LoVo (cell line): ENCODE data around the gene GTF3C5.
"Not testable (repeated sequence)": the region's sequence is repeated elsewhere in the genome, so short reads cannot be mapped to it uniquely, and the experiment has no call there.

Experiments used
- DNase-seq: peaks from one replicate; pipeline ENCODE4 v3.0.0-alpha.2; 2016; ENCODE audit warnings: low spot score

Gene GTF3C5

GRCh38 chr9:133030317-133031129, at the start of gene GTF3C5:
Gene GTF3C5, plus strand, starts transcription at chr9:133030997. Its CDS starts 15 bp downstream, at chr9:133031012.
- peak; percentile 98 for DNase-seq

- no peak for DNase-seq
Measured at GRCh38 chr9:132982458-132982857, 48.3 kb upstream of the GTF3C5 start.

GRCh38 chr9:132983491-132984201, 47.2 kb upstream of the GTF3C5 start:
- no peak for DNase-seq

- DNase-seq, result no peak
Measured at GRCh38 chr9:132984202-132985070, 46.4 kb upstream of the GTF3C5 start.

- DNase-seq, result no peak
Measured at GRCh38 chr9:132985071-132985350, 45.8 kb upstream of the GTF3C5 start.

GRCh38 chr9:132985489-132985888, 45.3 kb upstream of the GTF3C5 start:
- DNase-seq, result no peak

- DNase-seq, result no peak
Measured at GRCh38 chr9:132986114-132986513, 44.7 kb upstream of the GTF3C5 start.

- no peak for DNase-seq
Measured at GRCh38 chr9:132986640-132987620, 43.9 kb upstream of the GTF3C5 start.

GRCh38 chr9:132988244-132989013, 42.4 kb upstream of the GTF3C5 start:
- DNase-seq, result no peak

- DNase-seq, result no peak
Measured at GRCh38 chr9:132989014-132989310, 41.8 kb upstream of the GTF3C5 start.

GRCh38 chr9:132989414-132989996, 41.3 kb upstream of the GTF3C5 start:
- DNase-seq, result no peak

- not testable (repeated sequence) for DNase-seq
Measured at GRCh38 chr9:132989998-132990557, 40.7 kb upstream of the GTF3C5 start.

GRCh38 chr9:132990781-132991180, 40.0 kb upstream of the GTF3C5 start:
- DNase-seq, result no peak

GRCh38 chr9:132991351-132992300, 39.2 kb upstream of the GTF3C5 start:
- DNase-seq, result no peak

- DNase-seq, result no peak
Measured at GRCh38 chr9:132993511-132993939, 37.3 kb upstream of the GTF3C5 start.

- DNase-seq, result no peak
Measured at GRCh38 chr9:132994410-132995120, 36.2 kb upstream of the GTF3C5 start.

- no peak for DNase-seq
Measured at GRCh38 chr9:132995121-132995420, 35.7 kb upstream of the GTF3C5 start.

- no peak for DNase-seq
Measured at GRCh38 chr9:132995879-132996278, 34.9 kb upstream of the GTF3C5 start.
